NT2/D1 (cell line): Measurements from ENCODE around the gene IFRD2.

ENCODE experiments used
- DNase-seq: peaks from one replicate; pipeline ENCODE4 v3.0.0-alpha.2; 2011; ENCODE audit warnings: low read depth, low spot score
- H3K27me3 ChIP-seq: 2 replicates; pipeline ENCODE4 v1.6.0; 2011; ENCODE audit warnings: mild to moderate bottlenecking; ENCODE audit not compliant: insufficient read length, insufficient read depth
- H3K36me3 ChIP-seq: 2 replicates; pipeline ENCODE4 v1.6.1; 2011; ENCODE audit warnings: mild to moderate bottlenecking, low read length, mixed read lengths; ENCODE audit not compliant: insufficient read depth, insufficient read length
- H3K4me1 ChIP-seq: 2 replicates; pipeline ENCODE4 v1.5.1; 2011; ENCODE audit not compliant: insufficient read depth, insufficient read length
- H3K4me3 ChIP-seq: 2 replicates; pipeline ENCODE4 v1.5.1; 2011; ENCODE audit warnings: low read depth; ENCODE audit not compliant: insufficient read length
- H3K9ac ChIP-seq: 2 replicates; pipeline ENCODE4 v1.6.0; 2011; ENCODE audit warnings: low read depth; ENCODE audit not compliant: insufficient read length
- H3K9me3 ChIP-seq: 2 replicates; pipeline ENCODE4 v1.5.1; 2011; ENCODE audit warnings: mild to moderate bottlenecking, low read length; ENCODE audit not compliant: insufficient read depth
- SUZ12 ChIP-seq: IDR thresholded peaks from 2 replicates; pipeline ENCODE4 v1.6.1; 2011; ENCODE audit not compliant: insufficient read length, insufficient read depth; ENCODE audit errors: extremely low read depth
- YY1 ChIP-seq: IDR thresholded peaks from 2 replicates; pipeline ENCODE4 v1.6.1; 2011; ENCODE audit not compliant: insufficient read length, insufficient read depth
- ZNF274 ChIP-seq: IDR thresholded peaks from 2 replicates; pipeline ENCODE4 v1.6.1; 2011; ENCODE audit warnings: mild to moderate bottlenecking, low read depth, low read length

IFRD2 gene

DNA sequence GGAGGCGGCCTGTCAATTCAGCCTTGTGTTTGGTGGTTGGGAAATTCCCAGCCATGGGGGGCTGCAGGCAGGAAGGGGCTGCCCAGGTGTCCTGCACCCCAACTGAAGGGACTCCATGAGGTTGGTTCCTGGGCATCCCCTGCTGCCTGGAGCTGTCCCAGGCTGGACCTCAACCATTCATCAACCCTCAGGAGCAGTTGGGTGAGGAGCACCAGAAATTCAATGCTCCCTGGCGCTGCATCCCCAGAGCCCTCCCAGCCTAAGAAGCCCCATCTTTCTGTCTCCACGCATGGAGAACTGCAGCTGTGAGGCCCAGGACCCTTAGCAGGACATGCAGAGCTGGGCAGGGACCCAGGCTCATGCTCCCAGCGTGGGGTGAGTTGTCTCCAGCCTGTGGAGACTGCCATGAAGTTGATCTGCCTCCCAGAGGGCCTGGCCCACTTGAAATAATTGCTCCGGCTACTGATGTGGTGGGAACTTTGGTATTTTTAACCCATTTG is 31.2 kb downstream of the IFRD2 start:
- TF ChIP-seq SUZ12 (no peak), YY1 (no peak)
- H3K9ac ChIP-seq, result peak overlapping the region; percentile 94
- H3K27me3 ChIP-seq, result no peaks in the 10 kb centered on the region
- peaks cover 55% of the 10 kb centered on the region for H3K4me1 ChIP-seq
- H3K9me3 ChIP-seq, result no peaks in the 10 kb centered on the region
- no peak for DNase-seq
- peak overlapping the region; percentile 45 for H3K4me3 ChIP-seq
- peaks cover 40% of the 10 kb centered on the region for H3K36me3 ChIP-seq

- Histone ChIP-seq H3K36me3 (peaks cover 44% of the 10 kb centered on the region), H3K4me3 (peak overlapping the region; percentile 45), H3K4me1 (peaks cover 51% of the 10 kb centered on the region), H3K27me3 (no peaks in the 10 kb centered on the region), H3K9ac (peak overlapping the region; percentile 94), H3K9me3 (no peaks in the 10 kb centered on the region)
- TF ChIP-seq YY1 (no peak), SUZ12 (no peak), ZNF274 (no peak)
- DNase-seq, result peak; percentile 86
These were observed 31.9 kb downstream of the IFRD2 start for GRCh38 chr3:50260027-50260941.

DNA sequence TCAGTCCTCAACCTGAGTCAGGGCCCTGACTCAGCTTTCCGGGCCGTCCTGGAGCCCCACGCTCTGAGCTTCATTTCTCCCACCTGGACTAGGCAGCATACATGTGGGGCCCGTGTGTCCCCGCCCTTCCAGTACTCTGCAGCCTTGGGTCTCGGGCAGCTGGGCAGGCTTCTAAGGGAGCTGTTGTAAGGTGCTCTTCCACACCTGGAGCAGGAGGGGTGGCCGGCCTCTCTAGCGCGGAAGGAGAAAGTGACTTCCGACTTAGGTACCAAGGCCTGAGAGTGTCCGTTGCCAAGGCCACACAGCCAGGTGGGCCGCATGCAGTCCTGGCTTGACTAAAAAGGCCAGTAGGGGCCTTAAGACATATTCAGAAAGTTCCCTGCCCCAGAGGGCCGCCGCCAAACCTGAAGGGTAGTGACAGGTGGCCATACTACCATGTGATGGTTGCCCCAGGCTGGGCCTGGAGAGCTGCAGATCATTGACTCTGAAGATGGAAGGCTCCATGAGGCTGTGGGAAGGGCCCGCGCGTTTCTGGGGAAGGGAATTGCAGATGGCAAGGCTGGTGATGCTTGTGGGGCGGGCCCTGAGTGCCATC is 32.7 kb downstream of the IFRD2 start:
- H3K36me3 ChIP-seq, result peaks cover 52% of the 10 kb centered on the region
- H3K9ac ChIP-seq, result peak overlapping the region; percentile 36
- DNase-seq, result no peak

GRCh38 chr3:50258979-50259378 is 33.2 kb downstream of the IFRD2 start:
- peaks cover 57% of the 10 kb centered on the region for H3K36me3 ChIP-seq
- H3K9me3 ChIP-seq, result no peaks in the 10 kb centered on the region
- no peak overlapping the region for H3K9ac ChIP-seq
- no peak for DNase-seq
- no peak overlapping the region for H3K4me3 ChIP-seq
- peaks cover 50% of the 10 kb centered on the region for H3K4me1 ChIP-seq
- H3K27me3 ChIP-seq, result no peaks in the 10 kb centered on the region
- TF ChIP-seq SUZ12 (no peak), ZNF274 (no peak), YY1 (no peak)

More for the DNA sequence above, 32.7 kb downstream of the IFRD2 start:
- H3K9me3 ChIP-seq, result no peaks in the 10 kb centered on the region
- H3K27me3 ChIP-seq, result no peaks in the 10 kb centered on the region
- peaks cover 52% of the 10 kb centered on the region for H3K4me1 ChIP-seq
- TF ChIP-seq SUZ12 (no peak), ZNF274 (no peak), YY1 (no peak)
- H3K4me3 ChIP-seq, result peak overlapping the region; percentile 45

GRCh38 chr3:50258029-50258680 is 34.1 kb downstream of the IFRD2 start:
- TF ChIP-seq YY1, result no peak
- no peak for TF ChIP-seq SUZ12
- no peak for TF ChIP-seq ZNF274
- Histone ChIP-seq H3K9me3 (no peaks in the 10 kb centered on the region), H3K4me3 (no peak overlapping the region), H3K9ac (peak overlapping the region; percentile 6), H3K27me3 (no peaks in the 10 kb centered on the region), H3K4me1 (peaks cover 50% of the 10 kb centered on the region), H3K36me3 (peaks cover 63% of the 10 kb centered on the region)
- no peak for DNase-seq

GRCh38 chr3:50256978-50257890 is 35.0 kb downstream of the IFRD2 start:
- Histone ChIP-seq H3K9me3 (no peaks in the 10 kb centered on the region), H3K4me1 (peaks cover 48% of the 10 kb centered on the region), H3K36me3 (peaks cover 71% of the 10 kb centered on the region), H3K9ac (peak overlapping the region; percentile 52), H3K27me3 (no peaks in the 10 kb centered on the region), H3K4me3 (no peak overlapping the region)
- TF ChIP-seq YY1, result no peak
- no peak for TF ChIP-seq ZNF274
- TF ChIP-seq SUZ12, result no peak
- no peak for DNase-seq
